ENCODE data around the gene ABCB11.
A peak's percentile ranks its signal among the peaks of the same experiment; 100 is the strongest.
"Not testable (repeated sequence)": the region's sequence is repeated elsewhere in the genome, so short reads cannot be mapped to it uniquely, and the experiment has no call there.

The ABCB11 gene

DNA sequence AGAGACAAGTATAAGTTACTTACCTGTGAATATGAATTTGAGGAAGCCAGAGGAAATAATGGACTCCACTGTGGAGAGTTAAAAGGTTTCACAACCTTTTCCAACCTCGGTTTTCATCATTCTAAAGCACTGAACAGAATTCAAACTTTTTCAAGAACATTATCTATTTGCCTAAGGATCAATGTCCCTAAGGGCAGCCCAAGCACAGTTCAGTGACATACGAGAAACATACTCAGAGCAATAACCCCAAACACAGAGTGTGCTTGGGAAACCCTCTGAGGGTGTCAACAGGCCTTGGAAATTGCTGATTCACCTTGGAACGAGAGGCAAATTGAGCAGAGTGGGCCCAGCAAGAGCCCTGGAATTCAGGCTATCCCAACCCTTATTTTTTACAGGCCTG lies at the start of gene ABCB11:
Gene ABCB11, minus strand, starts transcription at position 123 of the 400 bp plus-strand sequence. CDS start 13,199 bp downstream, outside the sequence.
- DNase-seq = no peak

DNA sequence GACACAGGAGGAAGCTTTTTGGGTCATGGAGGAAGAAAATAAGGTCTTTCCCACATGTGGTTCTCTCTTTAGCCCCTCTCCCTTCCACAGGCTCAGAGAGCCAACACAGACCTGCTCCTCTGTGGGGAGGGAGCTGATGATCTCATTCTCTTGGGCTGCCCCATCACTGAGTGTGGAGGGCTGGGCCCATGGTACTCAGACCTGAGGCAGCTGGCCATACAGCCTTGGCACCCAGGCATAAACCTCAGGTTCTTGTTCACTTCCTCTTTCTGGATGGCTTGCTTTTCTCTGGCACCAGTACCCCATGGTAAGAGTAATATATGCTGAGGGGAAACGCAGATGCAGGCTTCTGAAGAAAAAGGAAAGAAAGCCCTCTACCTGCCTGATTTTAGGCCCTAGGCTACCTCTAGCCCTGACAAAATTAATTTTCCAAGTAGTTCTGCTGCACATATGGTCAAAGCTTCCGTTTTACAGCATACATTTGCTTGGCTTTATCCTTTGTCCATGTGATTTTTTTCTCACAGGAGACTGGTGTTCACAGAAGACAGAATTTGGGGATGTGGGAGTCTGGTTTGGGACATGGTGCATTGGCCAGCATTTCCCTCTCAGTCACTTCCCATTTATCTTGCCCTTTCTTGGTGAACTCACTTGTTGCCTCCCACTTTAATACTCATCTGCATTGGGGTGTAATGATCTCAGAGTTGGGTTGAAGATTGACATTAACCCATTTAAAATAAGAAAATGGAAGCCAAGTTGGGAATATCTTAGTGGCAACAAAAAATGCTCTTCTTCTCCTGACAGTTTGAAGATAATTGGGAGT lies 49.3 kb upstream of the ABCB11 start:
- peak; percentile 79 to 83 for DNase-seq

GRCh38 chr2:169077674-169078240 lies 46.6 kb upstream of the ABCB11 start:
- DNase-seq = no peak

GRCh38 chr2:169073963-169074751 lies 43.0 kb upstream of the ABCB11 start:
- DNase-seq = no peak

GRCh38 chr2:169073211-169073962 lies 42.3 kb upstream of the ABCB11 start:
- peak in 1 of 2 experiments; percentile 29 for DNase-seq

GRCh38 chr2:169072163-169072925 lies 41.2 kb upstream of the ABCB11 start:
- DNase-seq = peak; percentile 92 to 97

DNA sequence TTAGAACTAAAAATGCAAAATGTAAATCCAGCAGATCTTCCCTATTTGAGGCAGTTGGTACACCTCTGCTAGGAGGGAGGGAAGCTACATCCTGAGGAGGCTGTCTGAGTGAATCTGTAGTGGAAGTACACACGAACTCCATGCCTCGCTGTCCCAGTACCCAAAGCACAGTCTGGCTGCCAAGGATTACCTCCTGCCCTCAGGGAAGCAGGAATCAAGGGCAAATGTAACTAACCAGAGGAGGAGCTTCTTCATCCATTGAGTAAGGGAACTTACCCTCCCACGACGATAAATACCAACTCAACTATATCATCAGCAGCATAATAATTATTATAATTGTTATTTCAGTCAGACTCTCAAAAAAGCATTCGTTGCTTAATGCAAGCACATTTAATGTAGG lies 40.3 kb upstream of the ABCB11 start:
- DNase-seq = no peak

DNA sequence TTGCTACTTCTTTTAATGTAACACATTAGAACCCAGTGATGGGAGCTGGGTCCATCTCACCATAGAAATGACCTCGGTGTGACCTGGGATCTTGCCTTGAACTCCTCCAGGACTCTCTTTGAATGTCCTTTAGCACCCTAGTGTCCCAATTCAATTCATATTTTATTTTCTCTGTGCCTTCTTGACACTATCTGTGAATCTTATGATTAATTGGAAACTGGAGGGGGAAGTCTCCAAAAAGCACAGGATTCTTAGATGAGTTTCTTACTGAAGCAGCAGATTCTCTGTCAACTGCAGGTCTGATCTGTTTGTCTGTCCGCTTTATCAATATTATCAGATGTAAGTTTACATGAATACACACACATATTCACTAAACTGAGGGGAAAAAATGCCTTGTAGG lies 38.7 kb upstream of the ABCB11 start:
- no peak for DNase-seq

DNA sequence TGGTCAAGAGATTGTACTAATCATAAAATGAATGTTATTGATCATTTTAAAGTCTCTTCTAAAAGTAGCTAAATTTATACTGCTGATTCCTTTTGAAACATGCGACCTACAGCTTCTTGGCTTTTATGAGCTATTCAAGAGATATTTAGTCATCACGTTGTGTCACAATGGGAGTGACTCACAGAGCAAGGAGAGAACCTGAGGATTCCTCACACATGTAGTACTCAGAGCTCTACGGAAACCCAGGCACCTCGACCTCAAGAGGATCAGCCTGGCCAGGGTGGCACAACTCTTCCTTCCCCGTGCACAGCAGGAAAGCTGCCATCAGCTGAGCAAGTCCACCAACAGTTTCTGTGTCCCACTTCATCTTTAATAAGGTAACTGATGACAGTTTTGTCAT lies 38.2 kb upstream of the ABCB11 start, which contains the start of gene DHRS9:
Gene DHRS9, plus strand, starts transcription at position 223 of the 400 bp plus-strand sequence. CDS start 12,019 bp downstream, outside the sequence.
- peak; percentile 92 for DNase-seq

DNA sequence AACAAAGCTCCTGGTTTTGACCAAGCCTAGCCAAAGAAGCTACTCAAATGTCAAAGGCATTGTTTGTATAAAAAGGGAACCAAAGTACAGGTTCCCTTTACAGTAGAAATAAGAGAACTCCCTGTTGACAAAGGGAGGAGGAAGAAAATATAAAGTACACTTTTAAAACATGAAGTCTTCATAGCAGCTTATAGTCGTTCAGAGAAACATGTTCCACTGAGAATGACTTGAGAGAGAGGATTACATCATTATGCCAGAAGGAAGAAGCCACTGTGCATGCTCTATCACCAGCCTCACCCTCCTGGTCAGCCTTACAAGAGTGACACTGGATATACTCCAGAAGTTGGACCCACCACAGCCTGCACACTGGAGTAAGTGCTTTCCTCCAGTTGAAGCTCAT lies 35.8 kb upstream of the ABCB11 start:
- DNase-seq = peak; percentile 51 to 53

DNA sequence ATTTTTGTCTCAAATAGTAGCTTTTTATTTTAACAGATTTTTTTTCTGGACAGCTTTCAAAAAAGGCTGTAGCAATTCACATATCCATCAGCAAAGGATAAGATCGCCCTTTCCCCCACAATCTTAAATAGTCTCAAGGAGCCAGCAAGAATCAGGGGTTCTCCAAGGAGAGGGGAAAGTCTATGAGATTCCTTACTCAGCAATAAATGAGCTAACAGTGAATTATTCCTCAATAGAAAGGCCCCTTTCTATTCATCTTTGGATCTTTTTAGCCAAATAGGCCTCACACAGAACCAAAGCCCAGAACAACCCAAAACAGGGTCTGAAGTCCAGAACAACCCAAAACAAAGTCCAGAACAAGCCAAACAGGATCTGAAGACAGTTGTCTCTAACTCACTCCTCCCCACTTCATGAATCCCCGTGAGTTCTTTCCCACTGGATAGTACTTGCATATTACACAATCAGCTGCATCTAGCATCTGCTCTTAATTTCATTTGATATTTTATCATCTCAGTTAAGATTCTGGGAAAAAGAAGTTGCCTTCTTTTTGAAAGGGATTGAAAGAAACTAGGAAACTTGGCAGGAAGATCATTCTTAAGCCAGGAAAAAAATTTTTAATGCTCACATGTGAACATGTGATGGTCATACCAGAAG lies 34.9 kb upstream of the ABCB11 start:
- no peak for DNase-seq

- no peak for DNase-seq
These were observed 34.3 kb upstream of the ABCB11 start for GRCh38 chr2:169065422-169065821.

GRCh38 chr2:169064199-169064598 lies 33.1 kb upstream of the ABCB11 start:
- not testable (repeated sequence) for DNase-seq

GRCh38 chr2:169054575-169054974 lies 23.5 kb upstream of the ABCB11 start:
- DNase-seq = not testable (repeated sequence)

DNA sequence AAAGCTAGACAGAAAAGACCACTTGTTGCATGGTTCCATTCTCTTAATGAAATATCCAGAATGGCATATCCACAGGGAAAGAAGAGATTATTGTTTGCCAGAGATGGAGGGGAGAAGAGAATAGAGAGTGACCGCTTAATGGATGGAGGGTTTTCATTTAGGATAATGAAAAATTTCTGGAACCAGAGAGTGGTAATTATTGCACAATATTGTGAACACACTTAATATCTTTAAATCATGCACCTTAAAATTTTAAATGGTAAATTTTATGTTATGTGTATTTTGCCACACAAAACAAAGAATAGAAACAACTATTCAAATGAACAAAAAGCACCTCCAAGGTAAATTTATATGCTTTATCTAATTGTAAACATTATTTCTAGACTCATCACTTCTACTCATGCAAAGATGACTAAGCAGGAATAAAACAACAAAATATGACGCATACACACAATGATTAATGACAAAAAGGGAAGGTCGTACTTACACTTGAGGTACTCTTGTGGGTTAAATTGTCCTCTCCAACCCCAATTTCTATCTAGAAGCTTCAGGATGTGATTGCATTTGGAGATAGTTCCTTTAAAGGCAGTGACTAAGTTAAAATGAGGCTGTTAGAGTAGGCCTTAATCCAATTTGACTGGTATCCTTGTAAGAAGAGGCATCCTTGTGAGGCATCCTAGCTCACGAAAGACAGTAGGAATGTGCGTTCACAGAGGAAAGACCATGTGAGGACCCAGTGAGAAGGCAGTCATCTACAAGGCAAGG lies 19.5 kb upstream of the ABCB11 start:
- no peak for DNase-seq

DNA sequence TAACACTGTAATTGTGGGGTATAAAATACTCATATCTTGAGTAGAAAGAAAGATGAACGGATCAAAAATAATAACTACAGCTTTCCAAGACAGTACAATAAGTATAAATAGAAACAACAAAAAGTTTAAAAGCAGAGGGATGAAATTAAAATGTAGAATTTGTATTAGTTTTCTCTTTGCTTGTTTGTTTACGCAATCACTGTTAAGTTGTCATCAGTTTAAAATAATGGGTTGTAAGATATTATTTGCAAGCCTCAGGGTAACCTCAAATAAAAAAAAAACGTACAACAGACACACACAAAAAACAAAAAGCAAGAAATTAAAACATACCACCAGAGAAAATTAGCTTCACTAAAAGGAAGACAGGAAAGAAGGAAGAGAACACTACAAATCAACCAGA lies 18.0 kb upstream of the ABCB11 start:
- no peak for DNase-seq

- DNase-seq = peak; percentile 17 to 18
These were observed 16.4 kb upstream of the ABCB11 start for GRCh38 chr2:169047256-169048250.

DNA sequence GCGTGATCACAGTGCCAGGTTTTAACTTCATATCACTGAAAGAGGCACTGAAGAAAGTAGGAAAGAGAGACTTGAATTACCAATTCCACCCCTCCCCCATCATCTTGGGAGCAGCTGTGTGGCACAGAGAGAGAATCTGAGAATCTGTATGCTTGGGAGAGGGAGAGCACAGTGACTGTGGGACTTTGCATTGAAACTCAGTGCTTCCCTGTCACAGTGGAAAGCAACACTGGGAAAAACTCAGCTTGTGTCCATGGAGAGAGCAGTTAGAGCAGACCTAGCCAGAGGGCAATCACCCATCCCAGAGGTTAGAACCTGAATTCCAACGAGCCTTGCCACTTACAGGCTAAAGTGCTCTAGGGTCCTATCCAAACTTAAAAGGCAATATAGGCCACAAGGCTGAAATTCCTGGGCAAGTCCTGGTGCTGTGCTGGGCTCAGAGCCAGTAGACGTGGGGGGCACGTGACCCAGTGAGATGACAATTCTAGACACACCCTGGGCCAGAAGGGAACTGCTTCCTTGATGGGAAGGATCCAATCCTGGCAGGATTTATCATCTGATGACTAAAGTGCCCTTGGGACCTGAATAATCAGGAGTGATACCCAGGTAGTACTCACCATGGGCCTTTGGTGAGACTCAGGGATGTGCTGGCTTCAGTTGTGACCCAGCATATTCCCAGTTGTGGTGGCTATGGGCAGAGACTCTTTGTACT lies 15.5 kb upstream of the ABCB11 start:
- DNase-seq = no peak

- no peak for DNase-seq
These were observed 11.7 kb upstream of the ABCB11 start for GRCh38 chr2:169042856-169043255.

All from Kasumi-1 (cell line).